PC-9 (cell line): ENCODE measurements around the gene FBXO9. TPM values are rescaled to one million over a fixed set of nuclear protein-coding genes. Genes with fewer than 3 reads are reported as not detected.

ENCODE experiments used
- BruUV-seq: library from RNA; stranded (reverse); fragments of 400-500 nt; replicated peaks from 2 replicates; lab custom pipeline; 2021; lab: Mats Ljungman, UMichigan
- CTCF ChIA-PET: fragments of 300-600 bp; sonication (Branson Sonifier 250); formaldehyde crosslinking; loops from one replicate; lab custom pipeline; 2022; ENCODE audit warnings: antibody characterized with exemption; lab: Charles Lee
- POLR2A ChIA-PET: fragments of 300-600 bp; sonication (Branson Sonifier 250); formaldehyde crosslinking; loops from one replicate; lab custom pipeline; 2022; ENCODE audit warnings: antibody characterized with exemption; ENCODE audit not compliant: unreplicated experiment; lab: Charles Lee
- DNase-seq, 2 experiments: peaks; one replicate each; pipeline versions ENCODE4 v3.0.0 to v3.0.0-alpha.2; 2015 to 2022; ENCODE audit warnings: mixed read lengths in 1 of 2
- H2AFZ ChIP-seq: fragments of 200-600 bp; sonication (generic); 2 replicates; pipeline ENCODE4 v1.8.1; 2017; ENCODE audit warnings: antibody characterized with exemption
- H3F3A ChIP-seq: fragments of 200-600 bp; sonication (generic); 2 replicates; pipeline ENCODE4 v1.8.1; 2017; ENCODE audit warnings: antibody characterized with exemption, mild to moderate bottlenecking, low read depth; ENCODE audit not compliant: insufficient read depth
- H3K27ac ChIP-seq: fragments of 200-600 bp; sonication (generic); 2 replicates; pipeline ENCODE4 v1.6.1; 2016; ENCODE audit warnings: mixed run types
- H3K27me3 ChIP-seq: fragments of 200-600 bp; sonication (generic); 2 replicates; pipeline ENCODE4 v1.6.1; 2016; ENCODE audit warnings: low read depth, mixed run types; ENCODE audit not compliant: insufficient read depth
- H3K36me3 ChIP-seq: fragments of 200-600 bp; sonication (generic); 2 replicates; pipeline ENCODE4 v1.6.1; 2016; ENCODE audit warnings: low read depth, mixed run types
- H3K4me1 ChIP-seq: fragments of 200-600 bp; sonication (generic); replicated peaks from 2 replicates; pipeline ENCODE4 v1.6.1; 2016; ENCODE audit warnings: mixed run types; ENCODE audit not compliant: insufficient read depth
- H3K4me2 ChIP-seq: fragments of 200-600 bp; sonication (generic); 2 replicates; pipeline ENCODE4 v1.6.1; 2017; ENCODE audit warnings: mixed run types
- H3K4me3 ChIP-seq: fragments of 200-600 bp; sonication (generic); 2 replicates; pipeline ENCODE4 v1.6.1; 2016; ENCODE audit warnings: mixed run types
- H3K79me2 ChIP-seq: fragments of 200-600 bp; sonication (generic); 2 replicates; pipeline ENCODE4 v1.6.1; 2017; ENCODE audit warnings: low read depth, mixed run types
- H3K9me2 ChIP-seq: fragments of 200-600 bp; sonication (generic); 2 replicates; pipeline ENCODE4 v1.8.1; 2017; ENCODE audit warnings: mild to moderate bottlenecking; ENCODE audit not compliant: insufficient read depth
- H3K9me3 ChIP-seq: fragments of 200-600 bp; sonication (generic); 2 replicates; pipeline ENCODE4 v1.8.1; 2016; ENCODE audit warnings: low read depth; ENCODE audit not compliant: insufficient read depth
- H4K20me1 ChIP-seq: fragments of 200-600 bp; sonication (generic); 2 replicates; pipeline ENCODE4 v1.8.1; 2017; ENCODE audit not compliant: insufficient read depth
- CTCF ChIP-seq: fragments of 200-600 bp; sonication (generic); conservative IDR thresholded peaks from 2 replicates; pipeline ENCODE4 v1.6.1; 2017; ENCODE audit warnings: mixed run types, antibody characterized with exemption, mild to moderate bottlenecking, moderate library complexity
- EZH2 ChIP-seq: fragments of 200-600 bp; sonication (generic); IDR thresholded peaks from 2 replicates; pipeline ENCODE4 v1.8.0; 2017; ENCODE audit warnings: antibody characterized with exemption, low read depth
- intact Hi-C: fragments of 100-400 bp; cut with micrococcal nuclease; formaldehyde crosslinking; loops from one replicate; pipeline ENCODE4 v1.10.0; 2022; ENCODE audit not compliant: unreplicated experiment
- total RNA-seq: library from RNA; stranded (reverse); gene quantifications from 2 replicates; pipeline ENCODE4 v1.2.3, GENCODE V29; 2021

The FBXO9 gene
- total RNA-seq, 1 experiment from 2014 or later: 56.5 TPM

- no peak for TF ChIP-seq EZH2
- TF ChIP-seq CTCF: no peak
- CTCF ChIA-PET: no interaction called here
- intact Hi-C loops: no loop called here
Measured at GRCh38 chr6:53115741-53116140, 50.5 kb downstream of the FBXO9 start.

GRCh38 chr6:53119349-53119748, 54.1 kb downstream of the FBXO9 start:
- peaks cover 16% of the 10 kb centered on the region for H3K9me3 ChIP-seq
- peak overlapping the region; percentile 14; the same call in 1 of the 2 replicates for H3K27ac ChIP-seq
- intact Hi-C loops: no loop called here
- H3K4me3 ChIP-seq: no peak overlapping the region
- DNase-seq: no peak
- H2AFZ ChIP-seq: no peak overlapping the region
- peaks cover 4% of the 10 kb centered on the region for H3F3A ChIP-seq
- H3K4me1 ChIP-seq: peaks cover 26% of the 10 kb centered on the region
- no peaks in the 10 kb centered on the region for H4K20me1 ChIP-seq
- CTCF ChIA-PET: no interaction called here
- POLR2A ChIA-PET: no interaction called here
- H3K4me2 ChIP-seq: peak overlapping the region; percentile 45
- no peaks in the 10 kb centered on the region for H3K79me2 ChIP-seq
- TF ChIP-seq CTCF (no peak), EZH2 (no peak)
- H3K9me2 ChIP-seq: no peaks in the 10 kb centered on the region
- no peaks in the 10 kb centered on the region for H3K27me3 ChIP-seq
- BruUV-seq: no TSS peak
- H3K36me3 ChIP-seq: no peaks in the 10 kb centered on the region

More at GRCh38 chr6:53115741-53116140, 50.5 kb downstream of the FBXO9 start:
- Histone ChIP-seq H4K20me1 (no peaks in the 10 kb centered on the region), H3K4me3 (no peak overlapping the region), H2AFZ (no peak overlapping the region), H3K27me3 (no peaks in the 10 kb centered on the region), H3K9me2 (no peaks in the 10 kb centered on the region), H3K27ac (no peak overlapping the region), H3K9me3 (peaks cover 16% of the 10 kb centered on the region), H3K79me2 (no peaks in the 10 kb centered on the region), H3K36me3 (no peaks in the 10 kb centered on the region), H3F3A (peaks cover 36% of the 10 kb centered on the region), H3K4me1 (peaks cover 59% of the 10 kb centered on the region), H3K4me2 (no peak overlapping the region)
- no peak for DNase-seq
- no TSS peak for BruUV-seq
- POLR2A ChIA-PET: interaction anchor here (0.7 kb wide), 1 partner anchor 10 kb away, joined by 4 read pairs; no protein-coding TSS in a partner anchor

- peak; percentile 42 to 46 for DNase-seq
- no peaks in the 10 kb centered on the region for H3K9me2 ChIP-seq
- H3K4me2 ChIP-seq: peak overlapping the region; percentile 45
- peaks cover 16% of the 10 kb centered on the region for H3K9me3 ChIP-seq
- TF ChIP-seq EZH2 (no peak), CTCF (no peak)
- no peaks in the 10 kb centered on the region for H3K36me3 ChIP-seq
- no peak overlapping the region for H2AFZ ChIP-seq
- peaks cover 20% of the 10 kb centered on the region for H3K4me1 ChIP-seq
- no peaks in the 10 kb centered on the region for H3K79me2 ChIP-seq
- H3F3A ChIP-seq: no peaks in the 10 kb centered on the region; the same call in none of the 2 replicates
- ChIA-PET CTCF (no interaction called here), POLR2A (no interaction called here)
- peak overlapping the region; percentile 14; the same call in 1 of the 2 replicates for H3K27ac ChIP-seq
- no TSS peak for BruUV-seq
- no peak overlapping the region for H3K4me3 ChIP-seq
- H4K20me1 ChIP-seq: no peaks in the 10 kb centered on the region
- intact Hi-C loops: no loop called here
- no peaks in the 10 kb centered on the region for H3K27me3 ChIP-seq
Measured at GRCh38 chr6:53119772-53120409, 54.7 kb downstream of the FBXO9 start.
